GM11168 (cell line): Measurements from ENCODE around the gene APOM.

ENCODE experiments used
- in situ Hi-C: fragments of 300-500 bp; cut with MboI; formaldehyde crosslinking; loops from one replicate; pipeline ENCODE4 v1.12.0; 2022; ENCODE audit warnings: low sequenced_read_pairs; ENCODE audit not compliant: unreplicated experiment

APOM gene

DNA sequence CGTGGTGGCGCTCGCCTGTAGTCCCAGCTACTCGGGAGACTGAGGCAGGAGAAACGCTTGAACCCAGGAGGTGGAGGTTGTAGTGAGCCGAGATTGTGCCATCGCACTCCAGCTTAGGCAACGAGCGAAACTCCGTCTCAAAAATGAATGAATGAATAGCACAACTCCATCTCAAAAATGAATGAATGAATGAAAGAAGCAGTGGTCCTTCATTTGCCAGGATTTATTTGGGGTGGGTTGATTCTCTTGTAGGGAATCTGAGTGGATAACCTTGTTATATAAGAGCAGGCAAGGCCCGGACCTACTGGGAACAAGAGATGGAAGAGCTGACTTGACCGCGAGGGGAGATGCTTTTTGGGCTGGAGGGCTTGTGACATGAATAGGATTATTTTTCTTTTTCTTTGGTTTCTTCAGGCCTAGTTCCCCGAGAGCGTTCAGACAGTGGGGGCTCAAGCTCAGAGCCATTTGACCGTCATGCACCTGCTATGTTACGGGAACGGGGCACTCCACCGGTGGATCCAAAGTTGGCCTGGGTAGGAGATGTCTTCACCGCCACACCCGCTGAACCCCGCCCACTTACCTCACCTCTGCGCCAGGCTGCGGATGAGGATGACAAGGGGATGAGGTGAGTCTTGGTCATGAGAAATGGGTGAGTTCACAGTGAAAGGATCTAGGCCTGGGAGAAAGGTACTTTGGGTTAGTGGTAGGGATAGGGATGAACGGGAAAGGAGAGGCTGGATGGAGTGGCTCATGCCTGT is 25.3 kb upstream of the APOM start:
- in situ Hi-C loops = no loop called here

DNA sequence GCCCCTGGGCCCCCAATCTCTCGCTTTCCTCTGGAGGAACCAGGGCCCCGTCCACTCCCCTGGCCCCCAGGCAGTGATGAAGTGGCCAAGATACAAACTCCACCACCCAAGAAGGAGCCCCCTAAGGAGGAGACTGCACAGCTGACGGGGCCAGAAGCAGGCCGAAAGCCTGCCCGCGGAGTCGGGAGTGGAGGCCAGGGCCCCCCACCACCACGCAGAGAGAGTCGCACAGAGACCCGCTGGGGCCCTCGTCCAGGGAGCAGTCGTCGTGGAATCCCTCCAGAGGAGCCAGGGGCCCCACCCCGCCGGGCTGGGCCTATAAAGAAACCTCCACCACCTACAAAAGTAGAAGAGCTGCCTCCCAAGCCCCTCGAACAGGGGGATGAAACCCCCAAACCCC is 24.5 kb upstream of the APOM start:
- in situ Hi-C loops = no loop called here

DNA sequence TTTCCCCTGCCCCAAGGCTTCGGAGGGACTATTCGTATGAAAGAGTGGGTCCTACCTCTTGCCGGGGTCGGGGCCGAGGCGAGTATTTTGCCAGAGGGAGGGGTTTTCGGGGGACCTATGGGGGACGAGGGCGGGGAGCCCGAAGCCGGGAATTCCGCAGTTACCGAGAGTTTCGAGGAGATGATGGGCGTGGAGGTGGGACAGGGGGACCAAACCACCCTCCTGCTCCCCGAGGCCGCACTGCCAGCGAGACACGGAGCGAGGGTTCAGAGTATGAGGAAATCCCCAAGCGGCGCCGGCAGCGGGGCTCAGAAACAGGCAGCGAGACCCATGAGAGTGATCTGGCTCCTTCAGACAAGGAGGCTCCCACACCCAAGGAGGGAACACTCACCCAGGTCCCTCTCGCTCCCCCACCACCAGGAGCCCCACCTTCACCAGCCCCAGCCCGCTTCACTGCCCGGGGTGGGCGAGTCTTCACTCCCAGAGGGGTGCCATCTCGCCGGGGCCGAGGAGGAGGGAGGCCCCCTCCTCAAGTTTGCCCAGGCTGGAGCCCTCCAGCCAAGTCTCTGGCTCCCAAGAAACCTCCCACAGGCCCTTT is 23.9 kb upstream of the APOM start:
- in situ Hi-C loops = no loop called here

DNA sequence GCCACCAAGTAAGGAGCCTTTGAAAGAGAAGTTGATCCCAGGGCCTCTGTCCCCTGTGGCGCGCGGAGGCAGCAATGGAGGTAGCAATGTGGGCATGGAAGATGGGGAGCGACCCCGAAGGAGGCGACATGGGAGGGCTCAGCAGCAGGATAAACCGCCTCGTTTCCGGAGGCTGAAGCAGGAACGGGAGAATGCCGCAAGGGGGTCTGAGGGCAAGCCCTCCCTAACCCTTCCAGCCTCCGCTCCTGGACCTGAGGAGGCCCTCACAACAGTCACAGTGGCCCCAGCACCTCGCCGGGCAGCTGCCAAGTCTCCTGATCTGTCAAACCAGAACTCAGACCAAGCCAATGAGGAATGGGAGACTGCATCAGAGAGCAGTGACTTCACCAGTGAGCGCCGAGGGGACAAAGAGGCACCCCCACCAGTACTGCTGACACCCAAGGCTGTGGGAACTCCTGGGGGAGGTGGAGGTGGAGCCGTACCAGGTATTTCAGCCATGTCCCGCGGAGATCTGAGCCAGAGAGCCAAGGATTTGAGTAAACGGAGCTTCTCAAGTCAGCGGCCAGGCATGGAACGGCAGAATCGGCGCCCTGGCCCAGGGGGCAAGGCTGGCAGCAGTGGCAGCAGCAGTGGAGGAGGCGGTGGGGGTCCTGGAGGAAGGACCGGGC is 23.3 kb upstream of the APOM start:
- in situ Hi-C loops = no loop called here

DNA sequence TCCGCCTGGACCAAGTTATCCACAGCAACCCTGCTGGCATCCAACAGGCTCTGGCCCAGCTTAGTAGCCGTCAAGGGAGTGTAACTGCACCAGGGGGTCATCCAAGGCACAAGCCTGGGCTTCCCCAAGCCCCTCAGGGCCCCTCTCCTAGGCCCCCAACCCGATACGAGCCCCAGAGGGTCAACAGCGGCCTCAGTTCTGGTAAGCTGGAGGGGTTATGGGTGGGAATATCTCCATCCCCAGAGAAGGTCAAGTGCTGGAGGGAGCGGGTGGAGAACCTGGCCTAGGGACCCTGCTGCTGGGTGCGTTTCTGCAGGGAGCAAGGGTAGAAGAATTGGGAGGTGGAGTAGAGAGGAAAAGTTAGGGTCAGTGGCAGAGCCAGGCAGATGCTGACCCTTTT is 22.2 kb upstream of the APOM start:
- in situ Hi-C loops = no loop called here

DNA sequence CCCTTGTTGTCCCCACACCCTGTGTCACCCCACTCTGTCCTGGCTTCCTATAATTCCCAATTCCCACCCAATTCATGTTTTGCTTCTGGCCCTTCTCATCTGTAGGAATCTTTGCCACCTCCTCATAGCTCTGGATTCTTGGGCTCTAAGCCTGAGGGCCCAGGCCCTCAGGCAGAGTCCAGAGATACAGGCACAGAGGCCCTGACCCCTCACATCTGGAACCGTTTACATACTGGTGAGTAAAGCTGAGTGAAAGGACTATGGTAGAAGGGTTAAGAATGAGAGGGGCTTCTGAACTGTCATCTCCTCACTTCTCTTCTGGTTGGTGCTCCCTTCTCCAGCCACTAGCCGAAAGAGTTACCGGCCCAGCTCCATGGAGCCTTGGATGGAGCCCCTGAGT is 21.6 kb upstream of the APOM start:
- in situ Hi-C loops = no loop called here

DNA sequence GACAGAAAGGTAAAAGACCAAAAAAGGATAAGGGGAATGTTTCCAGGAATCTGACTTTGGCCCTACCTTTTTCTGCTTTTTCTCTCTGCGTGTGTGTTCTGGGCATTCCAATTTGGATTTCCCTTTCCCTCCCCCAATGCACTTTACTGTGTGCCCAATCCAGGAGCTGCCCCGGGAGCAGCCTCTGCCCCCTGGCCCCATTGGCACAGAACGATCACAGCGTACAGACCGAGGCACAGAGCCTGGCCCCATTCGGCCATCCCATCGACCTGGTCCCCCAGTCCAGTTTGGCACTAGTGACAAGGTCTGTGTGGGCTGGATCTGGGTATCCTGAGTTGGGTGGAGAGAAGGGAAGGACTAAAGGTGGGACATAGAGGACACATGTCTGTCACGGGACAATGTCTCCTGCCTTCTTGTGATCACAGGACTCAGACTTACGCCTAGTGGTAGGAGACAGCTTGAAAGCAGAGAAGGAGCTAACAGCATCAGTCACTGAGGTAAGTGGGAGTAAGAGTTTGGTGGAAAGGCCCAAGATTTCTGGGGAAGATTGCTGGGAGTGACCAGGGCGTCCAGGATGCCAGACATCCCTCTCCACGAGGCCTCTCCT is 20.6 kb upstream of the APOM start:
- in situ Hi-C loops = no loop called here

DNA sequence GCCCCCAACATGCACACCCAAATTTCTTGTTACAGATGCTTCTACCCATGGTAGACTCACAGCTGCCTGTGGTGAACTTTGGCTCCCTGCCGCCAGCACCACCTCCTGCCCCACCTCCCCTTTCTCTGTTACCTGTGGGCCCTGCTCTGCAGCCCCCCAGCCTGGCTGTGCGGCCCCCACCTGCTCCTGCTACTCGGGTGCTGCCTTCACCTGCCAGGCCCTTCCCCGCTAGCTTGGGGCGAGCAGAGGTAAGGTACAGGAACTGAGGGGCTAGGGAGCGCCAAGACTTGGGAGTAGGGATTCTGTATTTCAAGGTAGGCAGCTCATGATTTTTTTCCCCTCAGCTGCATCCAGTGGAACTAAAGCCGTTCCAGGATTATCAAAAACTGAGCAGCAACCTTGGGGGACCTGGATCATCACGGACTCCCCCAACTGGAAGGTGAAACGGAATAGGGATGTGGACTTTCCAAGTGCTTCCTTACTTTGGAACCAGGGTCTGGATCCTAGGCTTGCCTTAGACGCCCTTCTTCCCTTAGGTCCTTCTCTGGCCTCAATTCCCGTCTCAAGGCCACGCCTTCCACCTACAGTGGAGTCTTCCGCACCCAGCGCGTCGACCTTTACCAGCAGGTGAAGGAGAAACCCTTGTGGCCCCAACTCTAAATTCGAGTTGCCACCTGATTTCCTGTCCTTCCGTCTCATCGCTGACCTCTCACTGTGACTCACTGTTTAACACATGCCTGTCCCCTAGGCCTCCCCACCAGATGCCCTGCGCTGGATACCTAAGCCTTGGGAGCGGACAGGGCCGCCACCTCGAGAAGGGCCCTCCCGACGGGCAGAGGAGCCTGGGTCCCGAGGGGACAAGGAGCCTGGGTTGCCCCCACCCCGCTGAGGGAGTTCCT is 18.7 kb upstream of the APOM start:
- in situ Hi-C loops = no loop called here

DNA sequence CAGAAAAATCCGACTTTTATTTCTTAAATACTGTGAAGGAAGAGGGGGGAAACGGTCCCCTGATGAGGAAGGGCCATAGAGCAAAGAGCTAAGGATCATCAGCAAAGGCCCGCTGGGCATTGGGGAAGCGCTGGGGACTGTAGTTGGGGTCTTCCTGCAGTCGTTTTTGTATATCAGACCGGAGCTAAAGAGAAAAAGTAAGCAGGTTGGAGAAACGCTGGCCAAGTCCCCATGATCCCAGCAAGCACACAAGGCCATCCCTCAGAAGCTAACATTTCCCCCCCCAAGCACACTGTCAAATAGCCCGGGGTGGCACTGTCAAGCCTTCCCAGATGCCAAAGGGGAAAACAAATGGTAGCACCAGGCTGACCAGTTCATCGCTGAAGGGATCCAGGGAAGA is 16.7 kb upstream of the APOM start:
- in situ Hi-C loops = no loop called here

DNA sequence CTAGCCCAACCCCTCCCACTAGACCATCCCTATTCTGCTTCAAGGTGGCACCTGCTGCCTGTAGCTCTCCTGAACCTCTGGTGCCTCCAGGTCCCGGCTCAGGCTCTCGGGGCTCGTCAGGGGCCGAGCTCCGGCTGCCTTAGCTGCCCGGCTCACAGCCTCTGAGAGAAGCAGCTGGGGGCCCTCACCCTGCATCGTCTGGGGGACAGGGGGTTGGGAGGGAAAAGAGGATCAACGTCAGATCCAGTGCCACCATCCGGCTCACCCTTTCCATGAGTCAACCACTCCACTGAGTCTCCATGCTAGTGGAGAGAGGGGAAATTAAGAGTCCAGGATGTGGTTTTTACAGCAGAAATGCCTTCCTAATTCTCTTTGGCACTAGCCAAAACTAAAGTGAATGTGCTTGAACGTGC is 16.2 kb upstream of the APOM start:
- in situ Hi-C loops = no loop called here

DNA sequence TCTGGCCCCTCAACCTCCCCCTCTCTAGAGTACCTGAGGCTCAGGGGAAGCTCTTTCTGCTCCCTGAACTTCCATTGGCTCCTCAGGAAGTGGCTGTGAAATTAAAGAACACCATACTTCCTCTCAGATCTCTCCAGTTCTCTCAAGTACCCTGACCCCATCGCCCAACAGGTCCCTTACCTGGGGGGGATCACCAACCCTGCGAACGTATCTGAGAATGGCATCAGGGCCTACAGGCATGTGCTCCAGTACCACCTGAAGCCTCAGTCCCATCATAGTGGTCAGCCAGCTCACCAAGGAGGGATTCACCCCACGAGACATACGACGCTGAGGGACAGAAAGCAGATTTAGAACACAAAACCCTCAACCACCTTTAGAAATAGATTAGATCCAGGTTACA is 15.1 kb upstream of the APOM start:
- in situ Hi-C loops = no loop called here

DNA sequence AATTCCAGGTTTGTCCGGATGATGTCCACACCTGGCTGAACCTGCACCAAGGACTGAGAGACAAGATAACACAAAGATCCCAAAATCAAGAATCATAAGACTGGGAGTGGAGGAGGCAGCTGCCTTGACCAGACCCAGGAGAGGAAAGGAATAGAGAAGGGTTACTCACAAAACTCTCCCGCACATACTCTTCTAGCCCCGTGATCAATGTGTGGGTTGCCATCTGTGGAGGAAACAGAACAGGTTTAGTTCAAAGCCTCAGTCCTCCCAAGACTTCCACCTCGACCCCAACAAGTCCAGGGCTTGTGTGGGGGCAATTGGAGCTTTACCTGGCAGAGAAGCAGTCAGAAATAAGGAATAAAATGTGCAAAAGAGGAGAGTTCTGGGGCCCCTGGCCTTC is 14.3 kb upstream of the APOM start:
- in situ Hi-C loops = no loop called here

DNA sequence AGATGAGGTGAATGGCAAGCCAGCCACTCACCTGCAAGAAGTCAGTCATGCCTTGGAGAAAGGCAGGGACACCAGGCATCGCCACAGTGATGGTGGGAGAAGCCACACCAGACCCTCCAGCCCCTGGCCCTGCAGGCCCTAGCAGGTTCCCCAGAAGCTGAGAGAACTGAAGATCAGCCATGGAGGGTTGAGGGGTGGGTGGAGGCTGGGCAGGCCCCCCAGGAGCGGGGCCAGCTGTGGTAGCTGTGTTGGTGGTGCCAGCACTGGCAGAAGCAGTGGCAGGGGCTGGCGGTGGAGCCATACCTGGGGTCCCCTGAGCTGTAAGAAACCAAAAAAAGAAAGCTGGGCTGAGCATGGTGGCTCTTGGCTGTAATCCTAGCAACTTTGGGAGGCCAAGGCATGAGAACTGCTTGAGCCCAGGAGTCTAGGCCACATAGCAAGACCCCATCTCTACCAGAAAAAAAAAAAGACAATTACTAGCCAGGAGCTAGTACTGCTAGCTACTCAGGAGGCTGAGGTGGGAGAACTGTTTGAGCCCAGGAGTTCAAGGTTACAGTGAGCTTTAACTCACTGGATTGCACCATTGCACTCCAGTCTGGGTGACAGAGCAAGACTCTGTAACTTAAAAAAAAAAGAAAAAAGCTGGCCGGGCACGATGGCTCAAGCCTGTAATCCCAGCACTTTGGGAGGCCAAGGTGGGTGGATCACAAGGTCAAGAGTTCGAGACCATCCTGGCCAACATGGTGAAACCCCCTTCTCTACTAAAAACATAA is 12.7 kb upstream of the APOM start:
- in situ Hi-C loops = no loop called here

DNA sequence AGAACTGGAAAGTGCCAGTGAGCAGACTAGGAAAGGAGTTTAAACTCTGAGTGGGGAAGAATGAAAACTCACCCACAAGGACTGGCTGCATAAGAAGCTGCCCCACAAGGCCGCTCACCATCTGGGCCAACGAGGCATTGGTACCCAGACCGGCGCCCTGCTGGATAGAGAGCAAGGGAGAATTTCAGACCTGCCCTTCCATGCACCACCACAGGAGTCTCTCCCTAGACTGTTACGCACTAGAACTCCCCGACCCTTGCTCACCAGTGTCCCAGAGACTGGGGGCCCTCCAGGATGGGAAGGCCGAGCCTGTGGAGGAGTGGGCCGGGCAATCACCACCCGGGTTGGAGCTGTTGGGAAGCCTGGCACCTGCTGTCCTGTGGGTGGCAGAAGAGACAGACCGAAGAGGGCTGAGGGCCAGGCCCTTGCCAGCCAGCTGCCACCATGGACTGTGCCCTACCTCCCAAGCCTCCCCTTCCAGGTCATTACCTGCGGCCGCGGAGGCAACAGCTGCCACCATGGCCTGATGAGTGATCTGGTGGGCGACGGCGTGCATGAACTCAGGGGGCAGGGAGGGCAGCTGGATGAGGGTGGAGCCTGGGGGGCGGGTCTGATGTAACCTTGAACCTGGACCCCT is 11.8 kb upstream of the APOM start:
- in situ Hi-C loops = no loop called here

DNA sequence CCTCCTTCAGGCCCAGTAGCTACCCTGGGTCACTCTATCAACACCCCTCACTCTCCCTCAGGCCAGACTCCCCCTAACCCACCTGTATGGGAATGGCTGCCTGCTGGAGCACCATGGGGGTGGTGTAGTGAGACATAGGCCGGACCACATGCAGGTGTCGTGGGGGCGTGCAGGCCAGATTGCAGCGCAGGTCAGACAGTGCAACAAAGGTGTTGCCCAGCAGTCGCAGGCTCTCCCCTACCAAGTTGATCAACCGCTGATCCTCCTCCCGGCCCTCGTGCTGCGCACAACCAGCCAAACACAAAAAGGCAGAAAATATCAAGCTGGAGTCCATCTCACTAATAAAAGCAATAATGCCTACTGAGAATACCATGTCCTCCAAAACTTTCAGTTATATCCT is 10.4 kb upstream of the APOM start:
- in situ Hi-C loops = no loop called here

DNA sequence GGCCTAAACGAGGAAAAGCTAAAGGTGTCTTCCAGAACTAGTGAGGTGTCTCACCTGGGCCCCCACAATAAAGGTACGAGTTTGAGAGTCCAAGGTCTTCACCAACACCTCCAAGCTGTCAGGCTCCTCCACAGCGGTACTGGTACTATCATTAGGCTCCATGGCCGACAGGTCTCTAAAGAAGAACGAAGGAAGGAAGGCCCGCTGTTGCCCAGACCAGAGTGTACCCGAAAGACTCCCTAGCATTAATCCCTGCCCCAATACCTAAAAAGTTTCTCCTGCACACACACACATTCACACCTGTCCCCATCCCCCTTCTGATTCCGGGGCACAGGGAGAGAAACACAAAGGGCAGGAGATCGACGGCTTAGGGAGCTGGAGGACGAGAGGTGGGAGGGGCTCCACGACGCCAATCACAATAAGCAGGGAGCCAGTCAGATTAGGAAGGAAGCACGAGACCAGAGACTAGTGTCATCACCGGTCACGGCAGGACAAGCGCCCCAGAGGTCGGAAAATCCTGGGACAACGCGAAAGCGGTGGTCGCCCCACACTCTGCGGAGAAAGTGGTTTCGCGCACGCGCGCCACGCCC is 4.0 kb upstream of the APOM start:
- in situ Hi-C loops = no loop called here

DNA sequence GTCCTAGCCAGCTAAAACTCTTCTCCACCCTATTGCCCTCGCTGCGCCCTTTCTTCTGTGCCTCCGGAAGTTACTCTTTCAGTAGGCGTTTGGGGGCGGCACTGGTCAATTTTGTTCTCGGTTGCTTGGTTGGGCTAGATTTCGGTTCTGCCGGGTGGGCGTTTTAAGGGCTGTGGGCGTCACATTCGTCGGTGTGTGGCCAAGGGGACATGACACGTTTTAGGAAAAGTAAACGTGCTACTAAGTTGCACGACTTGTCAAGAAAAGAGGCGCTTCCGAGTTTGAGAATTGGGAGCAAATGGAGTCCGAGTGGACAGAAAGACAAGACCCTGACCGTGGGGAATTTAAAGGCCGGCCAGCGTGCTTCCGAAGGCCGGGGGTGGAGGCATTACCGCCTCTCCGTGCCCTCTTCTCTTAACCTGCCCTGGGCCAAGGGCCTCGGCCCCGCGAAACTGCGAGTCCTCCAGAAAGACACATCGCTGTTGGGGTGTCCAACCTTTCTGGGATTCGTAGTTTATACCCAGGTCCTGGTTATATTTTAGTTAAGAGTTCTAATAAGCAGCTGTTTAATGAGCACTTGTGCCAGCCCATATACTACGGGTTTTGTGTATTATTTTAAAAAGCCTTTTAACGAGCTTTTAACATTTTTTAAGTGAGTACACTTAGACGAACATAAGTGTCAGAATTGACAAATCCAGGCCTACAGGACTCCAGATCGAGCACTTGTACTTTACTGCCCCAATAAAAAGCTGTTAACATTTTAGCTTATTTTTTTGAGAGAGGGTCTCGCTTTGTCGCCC is 2.6 kb upstream of the APOM start:
- in situ Hi-C loops = no loop called here
